Measurements from ENCODE around the gene TAS2R4. TPM values are rescaled to one million over a fixed set of nuclear protein-coding genes. Genes with fewer than 3 reads are reported as not detected.
"Not testable (repeated sequence)": the region's sequence is repeated elsewhere in the genome, so short reads cannot be mapped to it uniquely, and the experiment has no call there.

Gene TAS2R4
- total and polyA plus RNA-seq, 4 experiments from 2014 or later: 0.07 to 5.4 (median 3.9) TPM; not detected in 1

GRCh38 chr7:141754939-141755338, 21.5 kb upstream of the TAS2R4 start:
- peaks cover 0 to 36% (median 24%) of the 10 kb centered on the region in 8 donors for H3K9me3 Mint-ChIP-seq
- H3K36me3 ChIP-seq (ENCODE audit: insufficient read depth, low read length): peaks cover 68% of the 10 kb centered on the region
- peaks cover 0 to 8% of the 10 kb centered on the region in 2 donors for H3K9me3 ChIP-seq (ENCODE audit: control insufficient read depth in 1 of 2, low read length in 2 of 2)
- no peaks in the 10 kb centered on the region for H3K27me3 ChIP-seq (ENCODE audit: insufficient read depth, low read length)
- no peak overlapping the region for H3K4me3 Mint-ChIP-seq
- peaks cover 91 to 93% of the 10 kb centered on the region in 2 donors for H3K36me3 Mint-ChIP-seq
- H3K27ac ChIP-seq (ENCODE audit: low read depth, low read length): no peak overlapping the region
- no peak overlapping the region for H3K4me3 ChIP-seq (ENCODE audit: low read length in 2 of 2)
- no peak overlapping the region for H3K27ac Mint-ChIP-seq
- H3K27me3 Mint-ChIP-seq: no peaks in the 10 kb centered on the region
- intact Hi-C loops (cut with micrococcal nuclease): no loop called here
- H3K4me1 ChIP-seq (ENCODE audit: insufficient read depth, low read length): no peaks in the 10 kb centered on the region
- peak in 3 of 5 donors; percentile 9 to 20 (median 11) for DNase-seq
- ChIA-PET CTCF (ENCODE audit: partially characterized antibody) (interaction anchor here (1.3 kb wide), 1 partner anchor 10 kb away, joined by 4 read pairs; no protein-coding TSS in a partner anchor), POLR2A (ENCODE audit: partially characterized antibody) (interaction anchor here (1.0 kb wide), 1 partner anchor 17 kb away, joined by 5 read pairs; the partner anchor contains the start of gene SSBP1)
- H3K4me1 Mint-ChIP-seq: peaks cover 0 to 14% (median 3%) of the 10 kb centered on the region in 4 donors

- H3K4me3 ChIP-seq (ENCODE audit: low read length in 2 of 2): no peak within 1 kb of the TSS
- ChIA-PET CTCF (ENCODE audit: partially characterized antibody) (no interaction called here), POLR2A (ENCODE audit: partially characterized antibody) (interaction anchor here (1.6 kb wide), 1 partner anchor 26 kb away, joined by 3 read pairs; the partner anchor contains the start of gene SSBP1)
- no peak within 1 kb of the TSS for H3K27ac ChIP-seq (ENCODE audit: low read depth, low read length)
- H3K27ac Mint-ChIP-seq: peak within 1 kb of the TSS in 4 of 7 donors; percentile 10 to 51 (median 20)
- peaks cover 16% of the 10 kb centered on the region for H3K36me3 ChIP-seq (ENCODE audit: insufficient read depth, low read length)
- no peaks in the 10 kb centered on the region for H3K27me3 ChIP-seq (ENCODE audit: insufficient read depth, low read length)
- DNase-seq: no peak
- H3K4me1 ChIP-seq (ENCODE audit: insufficient read depth, low read length): no peaks in the 10 kb centered on the region
- no peaks in the 10 kb centered on the region for H3K27me3 Mint-ChIP-seq
- peaks cover 0 to 3% (median 0%) of the 10 kb centered on the region in 8 donors for H3K9me3 Mint-ChIP-seq
- peaks cover 66 to 72% of the 10 kb centered on the region in 2 donors for H3K36me3 Mint-ChIP-seq
- no peaks in the 10 kb centered on the region for H3K9me3 ChIP-seq (ENCODE audit: control insufficient read depth in 1 of 2, low read length in 2 of 2)
- H3K4me1 Mint-ChIP-seq: peaks cover 3 to 10% (median 5%) of the 10 kb centered on the region in 4 donors
- intact Hi-C loops (cut with micrococcal nuclease): no loop called here
- no peak within 1 kb of the TSS for H3K4me3 Mint-ChIP-seq
Observed at GRCh38 chr7:141763797-141764196, 12.7 kb upstream of the TAS2R4 start, which contains the start of gene TAS2R3. Gene TAS2R3, plus strand, starts transcription at chr7:141764097. Its CDS starts 62 bp downstream, at chr7:141764159.

GRCh38 chr7:141770083-141770583, 6.3 kb upstream of the TAS2R4 start:
- DNase-seq; H3K36me3 ChIP-seq (ENCODE audit: insufficient read depth, low read length); H3K27ac Mint-ChIP-seq; intact Hi-C loops (cut with micrococcal nuclease); H3K4me3 Mint-ChIP-seq; H3K27me3 Mint-ChIP-seq; H3K9me3 Mint-ChIP-seq; H3K4me1 Mint-ChIP-seq; H3K9me3 ChIP-seq (ENCODE audit: control insufficient read depth in 1 of 2, low read length in 2 of 2); H3K4me3 ChIP-seq (ENCODE audit: low read length in 2 of 2); H3K27me3 ChIP-seq (ENCODE audit: insufficient read depth, low read length); H3K4me1 ChIP-seq (ENCODE audit: insufficient read depth, low read length); H3K27ac ChIP-seq (ENCODE audit: low read depth, low read length); POLR2A ChIA-PET (ENCODE audit: partially characterized antibody): not testable (repeated sequence)
- peaks cover 42 to 55% of the 10 kb centered on the region in 2 donors for H3K36me3 Mint-ChIP-seq
- CTCF ChIA-PET (ENCODE audit: partially characterized antibody): interaction anchor here (1.8 kb wide), 1 partner anchor 14 kb away, joined by 6 read pairs; no protein-coding TSS in a partner anchor

- H3K4me3 ChIP-seq (ENCODE audit: low read length in 2 of 2): no peak overlapping the region
- Mint-ChIP-seq H3K36me3 (peaks cover 15 to 24% of the 10 kb centered on the region in 2 donors), H3K27ac (no peak overlapping the region), H3K4me1 (peaks cover 0 to 2% (median 0%) of the 10 kb centered on the region in 4 donors), H3K27me3 (no peaks in the 10 kb centered on the region), H3K4me3 (no peak overlapping the region), H3K9me3 (no peaks in the 10 kb centered on the region)
- DNase-seq: peak in 4 of 5 donors; percentile 27 to 41 (median 37)
- ChIA-PET POLR2A (ENCODE audit: partially characterized antibody) (interaction anchor here (0.8 kb wide), 1 partner anchor 132 kb away, joined by 3 read pairs; no protein-coding TSS in a partner anchor), CTCF (ENCODE audit: partially characterized antibody) (interaction anchor here (0.6 to 3.7 kb wide), 19 partner anchors 9 to 974 kb away, joined by 3 to 41 read pairs (median 4); partner anchors contain the start of genes DENND11, SSBP1, TAS2R4 and WEE2)
- no peaks in the 10 kb centered on the region for H3K9me3 ChIP-seq (ENCODE audit: control insufficient read depth in 1 of 2, low read length in 2 of 2)
- H3K4me1 ChIP-seq (ENCODE audit: insufficient read depth, low read length): no peaks in the 10 kb centered on the region
- no peak overlapping the region for H3K27ac ChIP-seq (ENCODE audit: low read depth, low read length)
- no peaks in the 10 kb centered on the region for H3K27me3 ChIP-seq (ENCODE audit: insufficient read depth, low read length)
- H3K36me3 ChIP-seq (ENCODE audit: insufficient read depth, low read length): no peaks in the 10 kb centered on the region
- intact Hi-C loops (cut with micrococcal nuclease): no loop called here
Observed at GRCh38 chr7:141785706-141786552, 9.5 kb downstream of the TAS2R4 start.

GRCh38 chr7:141788296-141788695, 11.8 kb downstream of the TAS2R4 start:
- CTCF ChIA-PET (ENCODE audit: partially characterized antibody): interaction anchor here (1.3 kb wide), 1 partner anchor 134 kb away, joined by 3 read pairs; no protein-coding TSS in a partner anchor
- Histone ChIP-seq H3K27ac (ENCODE audit: low read depth, low read length) (no peak overlapping the region), H3K4me3 (ENCODE audit: low read length in 2 of 2) (no peak overlapping the region), H3K4me1 (ENCODE audit: insufficient read depth, low read length) (no peaks in the 10 kb centered on the region), H3K9me3 (ENCODE audit: control insufficient read depth in 1 of 2, low read length in 2 of 2) (no peaks in the 10 kb centered on the region), H3K27me3 (ENCODE audit: insufficient read depth, low read length) (no peaks in the 10 kb centered on the region), H3K36me3 (ENCODE audit: insufficient read depth, low read length) (no peaks in the 10 kb centered on the region)
- intact Hi-C loops (cut with micrococcal nuclease): no loop called here
- no peaks in the 10 kb centered on the region for H3K27me3 Mint-ChIP-seq
- POLR2A ChIA-PET (ENCODE audit: partially characterized antibody): no interaction called here
- H3K27ac Mint-ChIP-seq: peak overlapping the region in 1 of 7 donors; percentile 70
- peaks cover 0 to 3% (median 1%) of the 10 kb centered on the region in 4 donors for H3K4me1 Mint-ChIP-seq
- no peaks in the 10 kb centered on the region for H3K9me3 Mint-ChIP-seq
- no peak for DNase-seq
- H3K4me3 Mint-ChIP-seq: no peak overlapping the region
- peaks cover 29 to 32% of the 10 kb centered on the region in 2 donors for H3K36me3 Mint-ChIP-seq

- H3K36me3 Mint-ChIP-seq: peaks cover 34 to 37% of the 10 kb centered on the region in 2 donors
- H3K4me1 ChIP-seq (ENCODE audit: insufficient read depth, low read length): no peaks in the 10 kb centered on the region
- no peaks in the 10 kb centered on the region for H3K9me3 ChIP-seq (ENCODE audit: control insufficient read depth in 1 of 2, low read length in 2 of 2)
- no peak for DNase-seq
- H3K9me3 Mint-ChIP-seq: no peaks in the 10 kb centered on the region
- intact Hi-C loops (cut with micrococcal nuclease): no loop called here
- CTCF ChIA-PET (ENCODE audit: partially characterized antibody): interaction anchor here (0.7 kb wide), 1 partner anchor 28 kb away, joined by 3 read pairs; no protein-coding TSS in a partner anchor
- H3K4me3 ChIP-seq (ENCODE audit: low read length in 2 of 2): no peak within 1 kb of the TSS
- no peak within 1 kb of the TSS for H3K27ac ChIP-seq (ENCODE audit: low read depth, low read length)
- POLR2A ChIA-PET (ENCODE audit: partially characterized antibody): no interaction called here
- peaks cover 0 to 3% (median 1%) of the 10 kb centered on the region in 4 donors for H3K4me1 Mint-ChIP-seq
- H3K4me3 Mint-ChIP-seq: no peak within 1 kb of the TSS
- H3K27ac Mint-ChIP-seq: no peak within 1 kb of the TSS
- H3K27me3 ChIP-seq (ENCODE audit: insufficient read depth, low read length): no peaks in the 10 kb centered on the region
- H3K36me3 ChIP-seq (ENCODE audit: insufficient read depth, low read length): no peaks in the 10 kb centered on the region
- no peaks in the 10 kb centered on the region for H3K27me3 Mint-ChIP-seq
Observed at GRCh38 chr7:141789917-141790316, 13.4 kb downstream of the TAS2R4 start, which contains the start of gene TAS2R5. Gene TAS2R5, plus strand, starts transcription at chr7:141790217. Its CDS starts 145 bp downstream, at chr7:141790362.

GRCh38 chr7:141792526-141792925, 16.1 kb downstream of the TAS2R4 start:
- Histone ChIP-seq H3K4me1 (ENCODE audit: insufficient read depth, low read length) (no peaks in the 10 kb centered on the region), H3K27me3 (ENCODE audit: insufficient read depth, low read length) (no peaks in the 10 kb centered on the region), H3K27ac (ENCODE audit: low read depth, low read length) (no peak overlapping the region), H3K4me3 (ENCODE audit: low read length in 2 of 2) (no peak overlapping the region), H3K36me3 (ENCODE audit: insufficient read depth, low read length) (no peaks in the 10 kb centered on the region), H3K9me3 (ENCODE audit: control insufficient read depth in 1 of 2, low read length in 2 of 2) (no peaks in the 10 kb centered on the region)
- Mint-ChIP-seq H3K36me3 (peaks cover 37 to 42% of the 10 kb centered on the region in 2 donors), H3K27ac (no peak overlapping the region), H3K9me3 (no peaks in the 10 kb centered on the region), H3K27me3 (no peaks in the 10 kb centered on the region), H3K4me1 (peaks cover 0 to 3% (median 0%) of the 10 kb centered on the region in 4 donors), H3K4me3 (no peak overlapping the region)
- POLR2A ChIA-PET (ENCODE audit: partially characterized antibody): no interaction called here
- intact Hi-C loops (cut with micrococcal nuclease): no loop called here
- CTCF ChIA-PET (ENCODE audit: partially characterized antibody): no interaction called here
- no peak for DNase-seq
